ENCODE results near the gene C6orf141.

The C6orf141 gene

DNA sequence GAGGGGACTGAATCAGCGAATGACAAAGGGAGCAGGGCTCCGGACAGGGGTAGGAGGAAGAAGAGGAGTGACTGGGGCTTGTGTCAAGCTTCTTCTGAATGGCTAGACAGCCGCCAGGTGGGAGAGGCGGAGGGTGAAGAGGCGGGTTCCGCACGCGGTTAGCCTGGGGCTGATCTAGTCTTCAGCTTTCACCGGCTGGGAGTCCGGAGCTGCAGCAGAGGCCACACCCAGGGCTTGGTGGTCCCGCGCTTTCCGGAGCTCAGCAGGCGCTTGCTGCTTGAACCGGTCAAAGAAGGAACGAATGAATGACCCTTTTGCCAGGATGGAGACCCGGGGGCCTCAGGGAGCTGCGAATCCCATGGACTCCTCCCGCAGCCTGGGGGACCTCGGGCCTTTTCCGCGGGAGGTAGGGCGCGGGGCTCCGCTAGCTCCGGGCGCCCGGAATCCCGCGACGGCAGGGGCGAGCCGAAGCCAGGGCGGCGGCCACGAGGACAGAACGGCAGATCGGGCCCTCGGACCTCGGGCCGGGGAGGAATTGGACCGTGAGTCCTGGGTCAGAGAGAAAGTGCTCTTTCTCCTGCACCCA, at the start of gene C6orf141:
Gene C6orf141 (plus strand): TSS at position 177 of the 586 bp plus-strand sequence. CDS start 125 bp downstream, at position 302.
- Histone ChIP-seq H3K4me2 (ENCODE audit: low read length) (no peak within 1 kb of the TSS), H3K27me3 (ENCODE audit: control insufficient read depth, low read length) (no peaks in the 10 kb centered on the region), H3K4me3 (ENCODE audit: low read length) (no peak within 1 kb of the TSS), H3F3A (ENCODE audit: control insufficient read depth, insufficient read depth) (no peaks in the 10 kb centered on the region), H3K9me3 (ENCODE audit: control insufficient read depth, insufficient read depth, low read length) (no peaks in the 10 kb centered on the region), H3K9me2 (replicated peaks; ENCODE audit: control insufficient read depth, low read length) (no peaks in the 10 kb centered on the region), H3K36me3 (ENCODE audit: control insufficient read depth, low read length) (no peaks in the 10 kb centered on the region), H3K4me1 (ENCODE audit: control insufficient read depth, low read length) (no peaks in the 10 kb centered on the region), H3K27ac (ENCODE audit: low read depth, low read length) (no peak within 1 kb of the TSS), H3K79me2 (ENCODE audit: control insufficient read depth, low read length) (no peaks in the 10 kb centered on the region), H4K20me1 (ENCODE audit: control insufficient read depth, insufficient read depth, low read depth, low read length) (no peaks in the 10 kb centered on the region)
- TF ChIP-seq EZH2phosphoT487 (IDR thresholded peaks at IDR 0.05; ENCODE audit: borderline replicate concordance, low read length) = no peak
- TF ChIP-seq, protein P1, sequence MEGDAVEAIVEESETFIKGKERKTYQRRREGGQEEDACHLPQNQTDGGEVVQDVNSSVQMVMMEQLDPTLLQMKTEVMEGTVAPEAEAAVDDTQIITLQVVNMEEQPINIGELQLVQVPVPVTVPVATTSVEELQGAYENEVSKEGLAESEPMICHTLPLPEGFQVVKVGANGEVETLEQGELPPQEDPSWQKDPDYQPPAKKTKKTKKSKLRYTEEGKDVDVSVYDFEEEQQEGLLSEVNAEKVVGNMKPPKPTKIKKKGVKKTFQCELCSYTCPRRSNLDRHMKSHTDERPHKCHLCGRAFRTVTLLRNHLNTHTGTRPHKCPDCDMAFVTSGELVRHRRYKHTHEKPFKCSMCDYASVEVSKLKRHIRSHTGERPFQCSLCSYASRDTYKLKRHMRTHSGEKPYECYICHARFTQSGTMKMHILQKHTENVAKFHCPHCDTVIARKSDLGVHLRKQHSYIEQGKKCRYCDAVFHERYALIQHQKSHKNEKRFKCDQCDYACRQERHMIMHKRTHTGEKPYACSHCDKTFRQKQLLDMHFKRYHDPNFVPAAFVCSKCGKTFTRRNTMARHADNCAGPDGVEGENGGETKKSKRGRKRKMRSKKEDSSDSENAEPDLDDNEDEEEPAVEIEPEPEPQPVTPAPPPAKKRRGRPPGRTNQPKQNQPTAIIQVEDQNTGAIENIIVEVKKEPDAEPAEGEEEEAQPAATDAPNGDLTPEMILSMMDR (IDR thresholded peaks at IDR 0.05; ENCODE audit: low read depth, low read length, poor library complexity, severe bottlenecking) = no peak

DNA sequence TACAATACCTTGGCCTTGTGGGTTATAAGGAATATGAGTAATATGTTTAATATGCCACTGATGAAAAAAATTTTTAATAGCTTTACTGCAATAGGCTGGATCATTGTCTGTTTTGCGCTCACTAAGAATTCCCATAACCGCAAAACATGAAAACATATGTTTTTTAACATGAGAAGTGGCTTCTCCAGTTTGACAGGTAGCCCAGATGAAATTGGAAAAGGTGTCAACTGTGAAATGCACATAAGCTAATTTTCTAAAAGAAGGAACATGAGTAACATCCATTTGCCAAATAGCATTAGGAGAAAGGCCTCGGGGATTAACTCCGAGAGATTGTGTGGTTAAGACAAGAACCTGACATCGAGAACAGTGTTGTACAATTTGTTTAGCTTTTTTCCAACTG, 45.8 kb upstream of the C6orf141 start:
- Histone ChIP-seq H3K9me3 (ENCODE audit: control insufficient read depth, insufficient read depth, low read length) (no peaks in the 10 kb centered on the region), H3K9me2 (replicated peaks; ENCODE audit: control insufficient read depth, low read length) (no peaks in the 10 kb centered on the region), H3K36me3 (ENCODE audit: control insufficient read depth, low read length) (no peaks in the 10 kb centered on the region), H3K4me2 (ENCODE audit: low read length) (no peak overlapping the region), H4K20me1 (ENCODE audit: control insufficient read depth, insufficient read depth, low read depth, low read length) (no peaks in the 10 kb centered on the region), H3F3A (ENCODE audit: control insufficient read depth, insufficient read depth) (no peaks in the 10 kb centered on the region), H3K4me3 (ENCODE audit: low read length) (no peak overlapping the region), H3K27me3 (ENCODE audit: control insufficient read depth, low read length) (no peaks in the 10 kb centered on the region), H3K27ac (ENCODE audit: low read depth, low read length) (no peak overlapping the region), H3K79me2 (ENCODE audit: control insufficient read depth, low read length) (no peaks in the 10 kb centered on the region), H3K4me1 (ENCODE audit: control insufficient read depth, low read length) (no peaks in the 10 kb centered on the region)
- TF ChIP-seq, protein P1 (IDR thresholded peaks at IDR 0.05; ENCODE audit: low read depth, low read length, poor library complexity, severe bottlenecking) = no peak
- no peak for TF ChIP-seq EZH2phosphoT487 (IDR thresholded peaks at IDR 0.05; ENCODE audit: borderline replicate concordance, low read length)

DNA sequence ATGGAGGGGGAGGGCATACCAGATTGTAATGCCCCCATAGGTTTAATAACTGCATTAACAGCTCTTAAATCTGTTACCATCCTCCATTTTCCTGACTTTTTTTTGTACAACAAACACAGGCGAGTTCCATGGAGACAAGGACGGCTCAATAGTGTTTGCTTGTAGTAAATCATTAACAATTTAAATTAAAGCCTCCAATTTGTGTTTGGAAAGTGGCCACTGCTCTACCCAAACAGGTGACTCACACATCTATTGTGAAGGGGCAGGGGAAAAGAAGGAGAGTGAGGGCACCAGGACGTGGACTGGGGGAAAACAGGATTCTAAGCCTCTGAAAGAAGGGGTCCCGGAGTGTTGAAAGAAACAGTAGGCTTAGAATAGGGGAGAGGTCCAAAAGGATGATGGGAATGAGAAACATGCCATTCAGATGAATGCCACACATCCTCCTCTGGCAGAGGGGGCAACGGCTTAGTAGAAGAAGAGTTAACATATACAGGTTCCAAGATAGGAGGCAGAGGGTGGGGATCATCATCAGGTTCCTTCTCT, 43.8 kb upstream of the C6orf141 start:
- Histone ChIP-seq H3K4me1 (ENCODE audit: control insufficient read depth, low read length) (no peaks in the 10 kb centered on the region), H3K36me3 (ENCODE audit: control insufficient read depth, low read length) (no peaks in the 10 kb centered on the region), H3K4me2 (ENCODE audit: low read length) (no peak overlapping the region), H3K27me3 (ENCODE audit: control insufficient read depth, low read length) (no peaks in the 10 kb centered on the region), H3K9me2 (replicated peaks; ENCODE audit: control insufficient read depth, low read length) (no peaks in the 10 kb centered on the region), H3K9me3 (ENCODE audit: control insufficient read depth, insufficient read depth, low read length) (no peaks in the 10 kb centered on the region), H3K27ac (ENCODE audit: low read depth, low read length) (no peak overlapping the region), H3K79me2 (ENCODE audit: control insufficient read depth, low read length) (no peaks in the 10 kb centered on the region), H4K20me1 (ENCODE audit: control insufficient read depth, insufficient read depth, low read depth, low read length) (no peaks in the 10 kb centered on the region), H3K4me3 (ENCODE audit: low read length) (no peak overlapping the region), H3F3A (ENCODE audit: control insufficient read depth, insufficient read depth) (no peaks in the 10 kb centered on the region)
- TF ChIP-seq, protein P1 (IDR thresholded peaks at IDR 0.05; ENCODE audit: low read depth, low read length, poor library complexity, severe bottlenecking) = no peak
- TF ChIP-seq EZH2phosphoT487 (IDR thresholded peaks at IDR 0.05; ENCODE audit: borderline replicate concordance, low read length) = no peak
